ENCODE measurements around the gene ATXN3L. TPM values are rescaled to one million over a fixed set of nuclear protein-coding genes. Genes with fewer than 3 reads are reported as not detected.

Gene ATXN3L
- total and polyA plus RNA-seq, 4 donors, result not detected

GRCh38 chrX:13290891-13291614 lies 28.8 kb downstream of the ATXN3L start:
- Histone ChIP-seq H3K9me3 (ENCODE audit: control insufficient read depth in 4 of 4, low read length in 3 of 4) (no peaks in the 10 kb centered on the region), H3K36me3 (ENCODE audit: control insufficient read depth in 4 of 4, insufficient read depth in 3 of 4, low read depth in 1 of 4, low read length in 3 of 4) (no peaks in the 10 kb centered on the region), H3K27me3 (ENCODE audit: control insufficient read depth in 4 of 4, insufficient read depth in 4 of 4, low read length in 3 of 4) (no peaks in the 10 kb centered on the region), H3K4me3 (ENCODE audit: low read depth in 1 of 3, low read length in 3 of 3) (no peak overlapping the region), H3K27ac (ENCODE audit: low read depth in 1 of 2, low read length in 2 of 2) (no peak overlapping the region), H3K9ac (ENCODE audit: low read depth in 1 of 2, low read length in 2 of 2) (no peak overlapping the region), H3K4me1 (ENCODE audit: control insufficient read depth in 4 of 4, insufficient read depth in 4 of 4, low read length in 3 of 4) (no peaks in the 10 kb centered on the region)
- WGBS, result 97% methylated on average over 31 of the region's 32 CpGs
- TF ChIP-seq FOXA1 (IDR thresholded peaks at IDR 0.05) (no peak), SP1 (IDR thresholded peaks at IDR 0.05) (no peak)
- TF ChIP-seq, protein P1, sequence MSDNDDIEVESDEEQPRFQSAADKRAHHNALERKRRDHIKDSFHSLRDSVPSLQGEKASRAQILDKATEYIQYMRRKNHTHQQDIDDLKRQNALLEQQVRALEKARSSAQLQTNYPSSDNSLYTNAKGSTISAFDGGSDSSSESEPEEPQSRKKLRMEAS (IDR thresholded peaks at IDR 0.05), result no peak
- DNase-seq (ENCODE audit: low spot score), result no peak

- Histone ChIP-seq H3K36me3 (ENCODE audit: control insufficient read depth in 4 of 4, insufficient read depth in 3 of 4, low read depth in 1 of 4, low read length in 3 of 4) (no peaks in the 10 kb centered on the region), H3K9me3 (ENCODE audit: control insufficient read depth in 4 of 4, low read length in 3 of 4) (peaks cover 0 to 14% (median 7%) of the 10 kb centered on the region in 4 donors), H3K27ac (ENCODE audit: low read depth in 1 of 2, low read length in 2 of 2) (no peak overlapping the region), H3K4me3 (ENCODE audit: low read depth in 1 of 3, low read length in 3 of 3) (no peak overlapping the region), H3K9ac (ENCODE audit: low read depth in 1 of 2, low read length in 2 of 2) (no peak overlapping the region), H3K4me1 (ENCODE audit: control insufficient read depth in 4 of 4, insufficient read depth in 4 of 4, low read length in 3 of 4) (no peaks in the 10 kb centered on the region), H3K27me3 (ENCODE audit: control insufficient read depth in 4 of 4, insufficient read depth in 4 of 4, low read length in 3 of 4) (no peaks in the 10 kb centered on the region)
- no peak for DNase-seq (ENCODE audit: low spot score)
- 90% methylated on average over 5 of the region's 5 CpGs for WGBS
- TF ChIP-seq, protein P2, sequence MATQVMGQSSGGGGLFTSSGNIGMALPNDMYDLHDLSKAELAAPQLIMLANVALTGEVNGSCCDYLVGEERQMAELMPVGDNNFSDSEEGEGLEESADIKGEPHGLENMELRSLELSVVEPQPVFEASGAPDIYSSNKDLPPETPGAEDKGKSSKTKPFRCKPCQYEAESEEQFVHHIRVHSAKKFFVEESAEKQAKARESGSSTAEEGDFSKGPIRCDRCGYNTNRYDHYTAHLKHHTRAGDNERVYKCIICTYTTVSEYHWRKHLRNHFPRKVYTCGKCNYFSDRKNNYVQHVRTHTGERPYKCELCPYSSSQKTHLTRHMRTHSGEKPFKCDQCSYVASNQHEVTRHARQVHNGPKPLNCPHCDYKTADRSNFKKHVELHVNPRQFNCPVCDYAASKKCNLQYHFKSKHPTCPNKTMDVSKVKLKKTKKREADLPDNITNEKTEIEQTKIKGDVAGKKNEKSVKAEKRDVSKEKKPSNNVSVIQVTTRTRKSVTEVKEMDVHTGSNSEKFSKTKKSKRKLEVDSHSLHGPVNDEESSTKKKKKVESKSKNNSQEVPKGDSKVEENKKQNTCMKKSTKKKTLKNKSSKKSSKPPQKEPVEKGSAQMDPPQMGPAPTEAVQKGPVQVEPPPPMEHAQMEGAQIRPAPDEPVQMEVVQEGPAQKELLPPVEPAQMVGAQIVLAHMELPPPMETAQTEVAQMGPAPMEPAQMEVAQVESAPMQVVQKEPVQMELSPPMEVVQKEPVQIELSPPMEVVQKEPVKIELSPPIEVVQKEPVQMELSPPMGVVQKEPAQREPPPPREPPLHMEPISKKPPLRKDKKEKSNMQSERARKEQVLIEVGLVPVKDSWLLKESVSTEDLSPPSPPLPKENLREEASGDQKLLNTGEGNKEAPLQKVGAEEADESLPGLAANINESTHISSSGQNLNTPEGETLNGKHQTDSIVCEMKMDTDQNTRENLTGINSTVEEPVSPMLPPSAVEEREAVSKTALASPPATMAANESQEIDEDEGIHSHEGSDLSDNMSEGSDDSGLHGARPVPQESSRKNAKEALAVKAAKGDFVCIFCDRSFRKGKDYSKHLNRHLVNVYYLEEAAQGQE (IDR thresholded peaks at IDR 0.05), result no peak
- TF ChIP-seq, protein P3, sequence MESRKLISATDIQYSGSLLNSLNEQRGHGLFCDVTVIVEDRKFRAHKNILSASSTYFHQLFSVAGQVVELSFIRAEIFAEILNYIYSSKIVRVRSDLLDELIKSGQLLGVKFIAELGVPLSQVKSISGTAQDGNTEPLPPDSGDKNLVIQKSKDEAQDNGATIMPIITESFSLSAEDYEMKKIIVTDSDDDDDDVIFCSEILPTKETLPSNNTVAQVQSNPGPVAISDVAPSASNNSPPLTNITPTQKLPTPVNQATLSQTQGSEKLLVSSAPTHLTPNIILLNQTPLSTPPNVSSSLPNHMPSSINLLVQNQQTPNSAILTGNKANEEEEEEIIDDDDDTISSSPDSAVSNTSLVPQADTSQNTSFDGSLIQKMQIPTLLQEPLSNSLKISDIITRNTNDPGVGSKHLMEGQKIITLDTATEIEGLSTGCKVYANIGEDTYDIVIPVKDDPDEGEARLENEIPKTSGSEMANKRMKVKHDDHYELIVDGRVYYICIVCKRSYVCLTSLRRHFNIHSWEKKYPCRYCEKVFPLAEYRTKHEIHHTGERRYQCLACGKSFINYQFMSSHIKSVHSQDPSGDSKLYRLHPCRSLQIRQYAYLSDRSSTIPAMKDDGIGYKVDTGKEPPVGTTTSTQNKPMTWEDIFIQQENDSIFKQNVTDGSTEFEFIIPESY (IDR thresholded peaks at IDR 0.05), result no peak
- no peak for TF ChIP-seq CTCF (IDR thresholded peaks at IDR 0.05; ENCODE audit: low read depth, low read length, missing input control)
- no peak for TF ChIP-seq HNF4A (conservative IDR thresholded peaks at IDR 0.05)
- TF ChIP-seq, protein P1 (IDR thresholded peaks at IDR 0.05), result no peak
- TF ChIP-seq JUND (IDR thresholded peaks at IDR 0.05), result no peak
- TF ChIP-seq ATF3 (IDR thresholded peaks at IDR 0.05), result no peak
- no peak for TF ChIP-seq YY1 (IDR thresholded peaks at IDR 0.05)
- TF ChIP-seq TAF1 (conservative IDR thresholded peaks at IDR 0.05), result no peak
- TF ChIP-seq RXRA (IDR thresholded peaks at IDR 0.05), result no peak
These were observed 31.2 kb downstream of the ATXN3L start for GRCh38 chrX:13288671-13289070.

Data from liver (tissue), 9 donors.